Hepatocyte (in vitro differentiated cells): Measurements from ENCODE around the gene OR5D18.

Experiments
- CTCF ChIP-seq: fragments of 200-600 bp; sonication (generic); IDR thresholded peaks from 2 replicates; pipeline ENCODE4 v1.5.1; 2016; ENCODE audit warnings: antibody characterized with exemption, mild to moderate bottlenecking; ENCODE audit not compliant: poor library complexity
- EZH2 ChIP-seq: fragments of 200-600 bp; sonication (generic); IDR thresholded peaks from 2 replicates; pipeline ENCODE4 v1.6.1; 2016; ENCODE audit warnings: antibody characterized with exemption, mild to moderate bottlenecking, borderline replicate concordance
- EZH2phosphoT487 ChIP-seq: fragments of 200-600 bp; sonication (generic); IDR thresholded peaks from one replicate; pipeline ENCODE4 v1.6.1; 2018; ENCODE audit warnings: antibody characterized with exemption, mild to moderate bottlenecking, low read depth, moderate library complexity; ENCODE audit not compliant: unreplicated experiment, severe bottlenecking

DNA sequence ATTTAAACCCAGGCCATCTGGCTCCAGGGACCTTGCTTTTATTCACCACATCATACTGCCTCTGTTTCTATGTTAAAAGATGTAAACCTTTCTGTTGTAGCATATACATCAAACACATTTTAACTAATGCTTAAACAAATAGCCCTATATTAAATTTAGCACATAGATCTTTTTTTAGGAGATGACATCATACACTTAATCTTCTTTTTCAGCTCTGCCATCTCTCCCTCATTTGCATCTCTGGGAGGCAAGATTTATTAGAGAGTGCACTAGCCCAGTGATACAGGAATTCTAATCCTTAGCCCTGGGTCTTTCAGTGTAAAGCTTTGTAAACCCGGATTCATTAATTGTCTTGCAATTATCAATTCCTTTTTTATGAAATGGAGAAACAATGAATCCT is 32.7 kb downstream of the OR5D18 start:
- TF ChIP-seq EZH2phosphoT487: no peak
- TF ChIP-seq EZH2: no peak
- TF ChIP-seq CTCF: no peak
